GM23248 (cell line): ENCODE data around the gene GLT6D1.

Experiments used
- EZH2 ChIP-seq: fragments of 200-600 bp; sonication (generic); IDR thresholded peaks from 2 replicates; pipeline ENCODE4 v1.6.1; 2018; ENCODE audit warnings: antibody characterized with exemption, mild to moderate bottlenecking; ENCODE audit not compliant: insufficient read depth, poor library complexity, severe bottlenecking
- EZH2phosphoT487 ChIP-seq: fragments of 200-600 bp; sonication (generic); IDR thresholded peaks from 2 replicates; pipeline ENCODE4 v1.6.1; 2018; ENCODE audit warnings: antibody characterized with exemption, moderate library complexity, mild to moderate bottlenecking, low read depth; ENCODE audit not compliant: insufficient read depth

GRCh38 chr9:135609366-135609955, 29.9 kb downstream of the GLT6D1 start:
- TF ChIP-seq EZH2phosphoT487 = no peak
- TF ChIP-seq EZH2 = no peak
